Suppressor macrophage treated with lipopolysaccharide for 1 hour (primary cell): ENCODE results near the gene MNAT1.
"Not testable (repeated sequence)": the region's sequence is repeated elsewhere in the genome, so short reads cannot be mapped to it uniquely, and the experiment has no call there.

Experiments used
- DNase-seq, 3 donors: peaks; one replicate each; pipeline ENCODE4 v3.0.0-alpha.2; 2020 to 2022

Gene MNAT1

GRCh38 chr14:60738843-60739508 is 4.4 kb downstream of the MNAT1 start:
- DNase-seq: peak in 1 of 3 donors; percentile 18

GRCh38 chr14:60744566-60744965 is 10.0 kb downstream of the MNAT1 start:
- DNase-seq: no peak

- DNase-seq: peak; percentile 57 to 84 (median 80)
Measured at GRCh38 chr14:60753264-60754119, 18.9 kb downstream of the MNAT1 start.

GRCh38 chr14:60756847-60757246 is 22.3 kb downstream of the MNAT1 start:
- DNase-seq: no peak

GRCh38 chr14:60757567-60758002 is 23.0 kb downstream of the MNAT1 start:
- DNase-seq: peak; percentile 30 to 73 (median 64)

GRCh38 chr14:60758885-60759284 is 24.3 kb downstream of the MNAT1 start:
- no peak for DNase-seq

GRCh38 chr14:60760209-60760608 is 25.6 kb downstream of the MNAT1 start:
- no peak for DNase-seq

- DNase-seq: no peak
Measured at GRCh38 chr14:60760644-60761364, 26.2 kb downstream of the MNAT1 start.

- no peak for DNase-seq
Measured at GRCh38 chr14:60768602-60769001, 34.0 kb downstream of the MNAT1 start.

- DNase-seq: no peak
Measured at GRCh38 chr14:60771117-60771516, 36.6 kb downstream of the MNAT1 start.

GRCh38 chr14:60773558-60773957 is 39.0 kb downstream of the MNAT1 start:
- no peak for DNase-seq

GRCh38 chr14:60775296-60775695 is 40.7 kb downstream of the MNAT1 start:
- no peak for DNase-seq

GRCh38 chr14:60777856-60778578 is 43.5 kb downstream of the MNAT1 start:
- DNase-seq: no peak

- DNase-seq: not testable (repeated sequence)
Measured at GRCh38 chr14:60779745-60780514, 45.4 kb downstream of the MNAT1 start.

GRCh38 chr14:60780558-60780957 is 46.0 kb downstream of the MNAT1 start:
- not testable (repeated sequence) for DNase-seq

- no peak for DNase-seq
Measured at GRCh38 chr14:60786905-60787304, 52.3 kb downstream of the MNAT1 start.

- no peak for DNase-seq
Measured at GRCh38 chr14:60789656-60790055, 55.1 kb downstream of the MNAT1 start.

- no peak for DNase-seq
Measured at GRCh38 chr14:60790850-60791249, 56.3 kb downstream of the MNAT1 start.

- DNase-seq: no peak
Measured at GRCh38 chr14:60796434-60796833, 61.9 kb downstream of the MNAT1 start.

GRCh38 chr14:60800409-60800808 is 65.8 kb downstream of the MNAT1 start:
- DNase-seq: no peak

- DNase-seq: no peak
Measured at GRCh38 chr14:60803871-60804270, 69.3 kb downstream of the MNAT1 start.

GRCh38 chr14:60805841-60806430 is 71.4 kb downstream of the MNAT1 start:
- no peak for DNase-seq
